ENCODE results near the gene TUBG2.

DNA sequence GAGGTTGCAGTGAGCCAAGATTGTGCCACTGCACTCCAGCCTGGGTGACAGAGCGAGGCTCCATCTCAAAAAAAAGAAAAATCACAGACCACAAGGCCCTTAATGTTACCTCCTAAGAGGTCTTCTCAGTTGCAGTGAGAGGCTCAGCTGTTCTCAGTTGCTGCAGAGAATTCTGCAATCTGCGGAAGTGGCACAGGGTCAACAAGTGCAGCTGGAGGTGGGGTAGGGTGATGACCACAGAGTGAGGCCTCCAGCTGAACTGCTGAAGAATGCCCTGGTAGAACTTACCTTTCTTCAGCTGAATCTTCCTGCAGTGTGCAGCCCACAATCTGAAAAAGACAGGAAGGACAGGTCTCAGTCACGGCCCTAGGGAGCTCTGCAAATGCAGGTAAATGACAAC is 49.5 kb downstream of the TUBG2 start:
- TF ChIP-seq EZH2 (IDR thresholded peaks at IDR 0.05; ENCODE audit: low read depth, low read length, severe bottlenecking) (no peak), SUZ12 (IDR thresholded peaks at IDR 0.05; ENCODE audit: low read length) (no peak), JUN (IDR thresholded peaks at IDR 0.05; ENCODE audit: low read depth, low read length) (no peak), BCL11A (IDR thresholded peaks at IDR 0.05; ENCODE audit: low read depth in 2 of 2, low read length in 2 of 2) (no peak), SP1 (IDR thresholded peaks at IDR 0.05; ENCODE audit: low read depth, low read length) (no peak), POLR2A (IDR thresholded peaks at IDR 0.05; ENCODE audit: control extremely low read depth in 1 of 2, low read depth in 2 of 2, low read length in 2 of 2) (no peak)
- TF ChIP-seq, protein P1, sequence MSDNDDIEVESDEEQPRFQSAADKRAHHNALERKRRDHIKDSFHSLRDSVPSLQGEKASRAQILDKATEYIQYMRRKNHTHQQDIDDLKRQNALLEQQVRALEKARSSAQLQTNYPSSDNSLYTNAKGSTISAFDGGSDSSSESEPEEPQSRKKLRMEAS (IDR thresholded peaks at IDR 0.05), result no peak
